Panc1 (cell line): ENCODE data around the gene ENKD1. TPM values are rescaled to one million over a fixed set of nuclear protein-coding genes. Genes with fewer than 3 reads are reported as not detected.

Experiments
- ATAC-seq: fragments of 200-7000 bp; cut with Tn5 transposase; 2 replicates; pipeline ENCODE4 v1.9.1; 2020; ENCODE audit warnings: mild to moderate bottlenecking, moderate library complexity
- BruUV-seq: library from RNA; stranded (reverse); fragments of 400-500 nt; replicated peaks from 2 replicates; lab custom pipeline; 2021; lab: Mats Ljungman, UMichigan
- CTCF ChIA-PET: fragments of 300-600 bp; sonication (Branson Sonifier 250); formaldehyde crosslinking; loops from one replicate; lab custom pipeline; 2022; ENCODE audit warnings: antibody characterized with exemption; lab: Charles Lee
- POLR2A ChIA-PET: fragments of 300-600 bp; sonication (Branson Sonifier 250); formaldehyde crosslinking; loops from one replicate; lab custom pipeline; 2022; ENCODE audit warnings: antibody characterized with exemption; lab: Charles Lee
- DNase-seq: peaks from one replicate; pipeline ENCODE4 v3.0.0-alpha.2; 2010; ENCODE audit warnings: low read depth, low spot score
- H3K27ac ChIP-seq: 2 replicates; pipeline ENCODE4 v1.5.1; 2011; ENCODE audit warnings: mild to moderate bottlenecking, low read length, inconsistent platforms
- H3K27me3 ChIP-seq: fragments of 200-500 bp; sonication (Bioruptor generic); 2 replicates; pipeline ENCODE4 v1.6.0; 2014; ENCODE audit warnings: low read length, inconsistent platforms; ENCODE audit not compliant: control insufficient read depth, insufficient read depth
- H3K36me3 ChIP-seq: fragments of 200-500 bp; sonication (Bioruptor generic); 2 replicates; pipeline ENCODE4 v1.5.1; 2014; ENCODE audit warnings: inconsistent platforms, mild to moderate bottlenecking, low read length, moderate library complexity; ENCODE audit not compliant: control insufficient read depth, insufficient read depth
- H3K4me1 ChIP-seq: 2 replicates; pipeline ENCODE4 v1.5.1; 2011; ENCODE audit warnings: inconsistent platforms, mild to moderate bottlenecking, low read length, moderate library complexity; ENCODE audit not compliant: control insufficient read depth, insufficient read depth
- H3K4me3 ChIP-seq, 2 experiments: 2 replicates each; pipeline ENCODE4 v1.5.1; 2011 to 2012; ENCODE audit warnings: low read depth in 2 of 2, low read length in 2 of 2, mild to moderate bottlenecking in 2 of 2, inconsistent platforms in 1 of 2, moderate library complexity in 1 of 2
- H3K9me3 ChIP-seq: fragments of 200-500 bp; sonication (Bioruptor generic); 2 replicates; pipeline ENCODE4 v1.5.1; 2014; ENCODE audit warnings: low read depth, mild to moderate bottlenecking, inconsistent platforms, low read length, moderate library complexity; ENCODE audit not compliant: control insufficient read depth, insufficient read depth
- POLR2AphosphoS5 ChIP-seq: IDR thresholded peaks from 2 replicates; pipeline ENCODE4 v1.6.1; 2012; ENCODE audit warnings: mild to moderate bottlenecking, low read depth, low read length, moderate library complexity
- TCF7L2 ChIP-seq: IDR thresholded peaks from 2 replicates; pipeline ENCODE4 v1.6.1; 2011; ENCODE audit warnings: mild to moderate bottlenecking, low read depth, low read length, inconsistent platforms
- in situ Hi-C: cut with HindIII; loops from 2 replicates; pipeline ENCODE4 v1.10.0; 2016; ENCODE audit warnings: low sequenced_read_pairs, low pct_unique_long_range_greater_than_20kb
- intact Hi-C: fragments of 100-400 bp; cut with micrococcal nuclease; formaldehyde crosslinking; loops from one replicate; pipeline ENCODE4 v1.10.0; 2022; ENCODE audit not compliant: unreplicated experiment
- total RNA-seq: library from RNA; stranded (reverse); gene quantifications from one replicate; pipeline ENCODE4 v1.2.1, GENCODE V29; 2021; ENCODE audit not compliant: unreplicated experiment
- TF ChIP-seq, protein P1 (sequence below), 2 experiments: IDR thresholded peaks; 2 replicates each; pipeline ENCODE4 v1.6.1; 2011 to 2012; ENCODE audit warnings: low read depth in 2 of 2, control low read depth in 1 of 2, low read length in 1 of 2, mild to moderate bottlenecking in 1 of 2, moderate library complexity in 1 of 2; ENCODE audit not compliant: insufficient read depth in 1 of 2
- TF ChIP-seq, protein P2 (sequence below): fragments of 450-650 bp; IDR thresholded peaks from 2 replicates; pipeline ENCODE4 v1.5.1; 2017; ENCODE audit warnings: mild to moderate bottlenecking

The ENKD1 gene
- total RNA-seq, 1 experiment from 2014 or later, result 14.6 TPM

DNA sequence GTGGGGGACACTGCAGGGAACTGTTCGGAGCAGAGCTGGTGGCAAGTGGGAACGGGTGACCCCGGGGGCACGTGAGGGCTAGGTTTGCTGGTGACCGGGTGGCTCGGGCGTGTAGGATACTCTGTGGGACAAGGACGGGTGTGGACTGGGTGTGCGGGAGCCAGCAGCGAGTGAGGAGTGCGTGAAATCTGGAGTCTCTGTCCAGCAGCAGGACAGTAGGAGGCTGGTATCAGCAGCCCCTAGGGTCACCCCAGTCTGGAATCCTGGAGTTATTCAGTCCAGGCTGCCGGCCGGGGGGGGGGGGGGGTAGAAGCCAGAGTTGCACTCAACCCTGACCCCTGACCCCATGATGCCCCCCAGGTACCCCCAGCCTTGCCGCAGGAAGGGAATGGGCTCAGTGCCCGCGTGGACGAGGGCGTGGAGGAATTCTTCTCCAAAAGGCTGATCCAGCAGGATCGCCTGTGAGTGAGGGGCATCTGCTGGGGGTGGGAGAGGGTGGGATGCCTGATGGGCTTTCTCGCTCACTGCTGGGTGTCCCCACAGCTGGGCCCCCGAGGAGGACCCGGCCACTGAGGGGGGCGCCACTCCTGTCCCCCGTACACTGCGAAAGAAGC is 12.7 kb downstream of the ENKD1 start:
- Histone ChIP-seq H3K36me3 (no peaks in the 10 kb centered on the region), H3K27me3 (no peaks in the 10 kb centered on the region), H3K4me3 (peak overlapping the region; percentile 40 to 41; a peak in 3 of 4 replicates), H3K4me1 (peaks cover 2% of the 10 kb centered on the region; the same call in 1 of the 2 replicates), H3K9me3 (no peaks in the 10 kb centered on the region), H3K27ac (no peak overlapping the region)
- in situ Hi-C loops, result no loop called here
- ATAC-seq, result no peak
- no TSS peak for BruUV-seq
- TF ChIP-seq TCF7L2 (no peak), POLR2AphosphoS5 (no peak)
- TF ChIP-seq, protein P1, sequence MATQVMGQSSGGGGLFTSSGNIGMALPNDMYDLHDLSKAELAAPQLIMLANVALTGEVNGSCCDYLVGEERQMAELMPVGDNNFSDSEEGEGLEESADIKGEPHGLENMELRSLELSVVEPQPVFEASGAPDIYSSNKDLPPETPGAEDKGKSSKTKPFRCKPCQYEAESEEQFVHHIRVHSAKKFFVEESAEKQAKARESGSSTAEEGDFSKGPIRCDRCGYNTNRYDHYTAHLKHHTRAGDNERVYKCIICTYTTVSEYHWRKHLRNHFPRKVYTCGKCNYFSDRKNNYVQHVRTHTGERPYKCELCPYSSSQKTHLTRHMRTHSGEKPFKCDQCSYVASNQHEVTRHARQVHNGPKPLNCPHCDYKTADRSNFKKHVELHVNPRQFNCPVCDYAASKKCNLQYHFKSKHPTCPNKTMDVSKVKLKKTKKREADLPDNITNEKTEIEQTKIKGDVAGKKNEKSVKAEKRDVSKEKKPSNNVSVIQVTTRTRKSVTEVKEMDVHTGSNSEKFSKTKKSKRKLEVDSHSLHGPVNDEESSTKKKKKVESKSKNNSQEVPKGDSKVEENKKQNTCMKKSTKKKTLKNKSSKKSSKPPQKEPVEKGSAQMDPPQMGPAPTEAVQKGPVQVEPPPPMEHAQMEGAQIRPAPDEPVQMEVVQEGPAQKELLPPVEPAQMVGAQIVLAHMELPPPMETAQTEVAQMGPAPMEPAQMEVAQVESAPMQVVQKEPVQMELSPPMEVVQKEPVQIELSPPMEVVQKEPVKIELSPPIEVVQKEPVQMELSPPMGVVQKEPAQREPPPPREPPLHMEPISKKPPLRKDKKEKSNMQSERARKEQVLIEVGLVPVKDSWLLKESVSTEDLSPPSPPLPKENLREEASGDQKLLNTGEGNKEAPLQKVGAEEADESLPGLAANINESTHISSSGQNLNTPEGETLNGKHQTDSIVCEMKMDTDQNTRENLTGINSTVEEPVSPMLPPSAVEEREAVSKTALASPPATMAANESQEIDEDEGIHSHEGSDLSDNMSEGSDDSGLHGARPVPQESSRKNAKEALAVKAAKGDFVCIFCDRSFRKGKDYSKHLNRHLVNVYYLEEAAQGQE (IDR thresholded peaks at IDR 0.05; ENCODE audit: insufficient read depth in 1 of 2, low read depth in 2 of 2, low read length in 1 of 2), result peak; percentile 70 to 86
- no peak for DNase-seq
- intact Hi-C loops, result no loop called here
- ChIA-PET CTCF (no interaction called here), POLR2A (no interaction called here)

DNA sequence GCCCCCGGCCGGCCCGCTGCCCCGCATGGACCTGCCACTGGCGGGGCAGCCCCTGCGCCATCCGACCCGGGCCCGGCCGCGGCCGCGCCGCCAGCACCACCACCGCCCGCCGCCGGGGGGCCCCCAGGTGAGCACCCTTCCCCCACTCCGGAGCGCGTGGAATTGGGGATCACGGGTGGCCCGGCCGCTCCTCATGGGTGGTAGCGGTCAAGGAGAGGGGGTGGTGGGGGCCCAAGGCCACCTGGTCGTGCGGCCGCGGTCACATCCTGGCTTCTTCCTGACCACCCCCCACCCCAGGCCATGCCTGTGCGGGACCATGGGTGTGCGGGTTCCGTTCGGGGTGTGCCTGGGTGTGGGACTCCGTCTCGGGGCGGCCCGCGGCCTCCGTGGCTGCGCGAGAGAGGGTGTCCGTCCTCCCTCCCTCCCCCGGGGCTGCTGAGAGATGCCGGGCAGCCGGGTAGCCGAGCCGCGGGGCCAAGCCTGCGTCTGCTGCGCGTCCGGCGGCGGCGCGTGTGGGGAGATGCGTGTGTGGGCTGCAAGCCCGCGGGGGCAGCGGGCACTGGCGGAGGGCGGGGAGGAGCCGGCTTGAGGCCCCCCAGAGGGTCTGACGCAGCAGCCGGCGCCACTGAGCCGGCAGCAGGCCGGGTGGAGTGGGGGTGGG is 13.3 kb downstream of the ENKD1 start:
- Histone ChIP-seq H3K27ac (no peak overlapping the region), H3K36me3 (no peaks in the 10 kb centered on the region), H3K27me3 (no peaks in the 10 kb centered on the region), H3K4me1 (no peaks in the 10 kb centered on the region), H3K9me3 (no peaks in the 10 kb centered on the region), H3K4me3 (peak overlapping the region; percentile 40 to 41)
- no TSS peak for BruUV-seq
- no peak for DNase-seq
- peak; percentile 52 for ATAC-seq
- POLR2A ChIA-PET, result no interaction called here
- TF ChIP-seq, protein P1 (IDR thresholded peaks at IDR 0.05; ENCODE audit: insufficient read depth in 1 of 2, low read depth in 2 of 2, low read length in 1 of 2), result no peak
- TF ChIP-seq, protein P2, sequence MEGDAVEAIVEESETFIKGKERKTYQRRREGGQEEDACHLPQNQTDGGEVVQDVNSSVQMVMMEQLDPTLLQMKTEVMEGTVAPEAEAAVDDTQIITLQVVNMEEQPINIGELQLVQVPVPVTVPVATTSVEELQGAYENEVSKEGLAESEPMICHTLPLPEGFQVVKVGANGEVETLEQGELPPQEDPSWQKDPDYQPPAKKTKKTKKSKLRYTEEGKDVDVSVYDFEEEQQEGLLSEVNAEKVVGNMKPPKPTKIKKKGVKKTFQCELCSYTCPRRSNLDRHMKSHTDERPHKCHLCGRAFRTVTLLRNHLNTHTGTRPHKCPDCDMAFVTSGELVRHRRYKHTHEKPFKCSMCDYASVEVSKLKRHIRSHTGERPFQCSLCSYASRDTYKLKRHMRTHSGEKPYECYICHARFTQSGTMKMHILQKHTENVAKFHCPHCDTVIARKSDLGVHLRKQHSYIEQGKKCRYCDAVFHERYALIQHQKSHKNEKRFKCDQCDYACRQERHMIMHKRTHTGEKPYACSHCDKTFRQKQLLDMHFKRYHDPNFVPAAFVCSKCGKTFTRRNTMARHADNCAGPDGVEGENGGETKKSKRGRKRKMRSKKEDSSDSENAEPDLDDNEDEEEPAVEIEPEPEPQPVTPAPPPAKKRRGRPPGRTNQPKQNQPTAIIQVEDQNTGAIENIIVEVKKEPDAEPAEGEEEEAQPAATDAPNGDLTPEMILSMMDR, result peak; percentile 60; the same call in 1 of the 2 replicates
- TF ChIP-seq POLR2AphosphoS5, result no peak
- TF ChIP-seq TCF7L2, result no peak
- in situ Hi-C loops, result no loop called here
- CTCF ChIA-PET, result no interaction called here
- intact Hi-C loops, result no loop called here
